GM19372 (cell line): ENCODE measurements around the gene LTBP2.
A peak's percentile ranks its signal among the peaks of the same experiment; 100 is the strongest.

Experiments
- ATAC-seq: cut with Tn5 transposase; IDR thresholded peaks from one replicate; pipeline ENCODE4 v1.9.1; 2021; ENCODE audit warnings: mild to moderate bottlenecking, low read depth, moderate library complexity; ENCODE audit not compliant: unreplicated experiment

LTBP2 gene

GRCh38 chr14:74614508-74615495 lies 2.8 kb upstream of the LTBP2 start:
- no peak for ATAC-seq

GRCh38 chr14:74613211-74613914 lies 1.3 kb upstream of the LTBP2 start:
- ATAC-seq = no peak

- ATAC-seq = peak; percentile 65
Observed at GRCh38 chr14:74612350-74613021, 449 bp upstream of the LTBP2 start.

- ATAC-seq = no peak
Observed at GRCh38 chr14:74610866-74611649, 979 bp downstream of the LTBP2 start.

GRCh38 chr14:74610199-74610865 lies 1.7 kb downstream of the LTBP2 start:
- no peak for ATAC-seq

GRCh38 chr14:74609721-74610120 lies 2.3 kb downstream of the LTBP2 start:
- ATAC-seq = no peak

- ATAC-seq = no peak
Observed at GRCh38 chr14:74608959-74609611, 3.0 kb downstream of the LTBP2 start.

- ATAC-seq = no peak
Observed at GRCh38 chr14:74606727-74607126, 5.3 kb downstream of the LTBP2 start.

- no peak for ATAC-seq
Observed at GRCh38 chr14:74605531-74606223, 6.4 kb downstream of the LTBP2 start.

GRCh38 chr14:74604911-74605310 lies 7.1 kb downstream of the LTBP2 start:
- no peak for ATAC-seq

GRCh38 chr14:74604157-74604556 lies 7.9 kb downstream of the LTBP2 start:
- ATAC-seq = no peak

GRCh38 chr14:74601982-74602381 lies 10.1 kb downstream of the LTBP2 start:
- no peak for ATAC-seq

- no peak for ATAC-seq
Observed at GRCh38 chr14:74599946-74600345, 12.1 kb downstream of the LTBP2 start.

- ATAC-seq = no peak
Observed at GRCh38 chr14:74599321-74599761, 12.7 kb downstream of the LTBP2 start.

- ATAC-seq = no peak
Observed at GRCh38 chr14:74596741-74597450, 15.1 kb downstream of the LTBP2 start.

- no peak for ATAC-seq
Observed at GRCh38 chr14:74595006-74595735, 16.9 kb downstream of the LTBP2 start.

- no peak for ATAC-seq
Observed at GRCh38 chr14:74594606-74595005, 17.4 kb downstream of the LTBP2 start.
